ENCODE results near the gene MOB2.

The MOB2 gene

GRCh38 chr11:1469911-1470680 lies 16.5 kb downstream of the MOB2 start:
- no peak for DNase-seq

DNA sequence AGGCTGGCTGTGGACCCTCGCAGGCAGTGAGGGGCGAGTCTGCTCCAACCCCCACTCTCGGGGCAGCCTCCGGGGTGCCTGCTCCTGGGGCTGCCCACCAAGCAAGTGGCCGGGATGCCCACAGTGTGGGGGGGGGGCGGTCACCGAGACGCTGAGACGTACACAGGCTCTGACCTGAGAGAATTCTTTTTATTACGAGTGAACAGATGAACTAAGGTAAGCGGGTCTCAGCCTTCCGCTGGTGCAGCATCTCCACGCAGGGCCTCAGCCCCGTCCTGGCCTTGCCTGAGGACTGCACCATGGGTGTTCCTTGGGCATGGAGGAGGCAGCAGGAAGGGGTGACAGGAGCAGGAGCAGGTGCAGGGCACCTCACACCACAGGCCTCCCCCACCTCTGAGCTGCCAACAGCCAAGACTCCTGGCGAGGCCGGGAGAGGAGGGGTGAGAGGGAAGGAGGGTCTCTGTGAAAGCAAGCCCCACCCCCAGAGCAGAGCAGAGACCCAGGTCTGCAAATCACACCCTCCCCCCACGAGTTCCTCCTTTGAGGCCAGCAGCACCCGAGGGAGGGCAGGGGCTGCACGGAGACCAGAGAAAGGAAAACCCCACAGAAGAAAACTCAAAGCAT lies 17.2 kb downstream of the MOB2 start:
- no peak for DNase-seq

DNA sequence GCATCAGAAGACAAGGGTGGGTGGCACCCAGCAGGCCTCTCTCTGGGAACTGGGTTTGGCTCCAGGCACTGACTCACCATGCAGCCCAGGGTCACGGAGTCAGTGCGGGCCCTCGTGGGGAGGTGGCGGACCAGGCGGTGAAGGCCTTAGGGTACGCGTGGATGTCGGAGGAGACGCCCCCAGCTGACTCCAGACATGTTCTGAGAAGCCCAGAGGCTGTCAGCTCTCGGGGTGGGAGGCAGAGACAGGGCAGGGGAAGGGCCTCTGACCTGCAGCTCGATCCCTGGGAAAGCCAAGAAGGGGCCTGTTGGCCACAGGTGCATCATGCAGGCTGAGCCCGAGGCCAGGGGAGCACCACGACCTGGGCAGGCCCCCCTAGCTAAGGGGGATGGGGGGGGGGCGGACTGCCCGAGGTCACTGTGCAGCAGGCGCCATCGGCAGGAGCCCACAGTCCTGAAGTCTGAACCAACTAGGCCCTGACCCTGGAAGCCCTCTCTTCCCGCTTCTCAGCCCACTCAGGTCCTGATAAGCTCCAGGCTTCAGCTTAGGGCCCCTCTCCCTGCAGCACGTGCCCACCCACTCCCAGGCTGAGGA lies 18.0 kb downstream of the MOB2 start:
- DNase-seq, result no peak

DNA sequence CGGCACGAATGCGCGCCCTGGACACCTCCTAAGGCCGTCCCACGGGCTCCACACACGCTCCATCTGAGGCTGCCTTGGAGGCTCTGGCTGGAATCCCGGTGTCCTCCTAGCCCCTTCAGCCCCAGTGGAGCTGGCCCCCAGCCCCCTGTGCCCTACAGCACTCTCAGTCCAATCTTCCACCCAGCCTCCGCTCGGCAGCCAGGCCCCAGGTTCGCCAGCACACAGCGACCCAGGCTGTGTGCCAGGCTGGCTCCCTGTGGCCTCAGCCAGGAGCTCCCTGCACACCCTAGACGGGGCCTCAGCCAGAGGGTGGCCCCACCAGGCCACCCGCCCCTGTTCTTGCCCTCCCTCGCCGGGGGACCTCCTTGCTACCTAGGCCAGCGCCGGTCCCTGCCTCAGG lies 18.6 kb downstream of the MOB2 start:
- no peak for DNase-seq

DNA sequence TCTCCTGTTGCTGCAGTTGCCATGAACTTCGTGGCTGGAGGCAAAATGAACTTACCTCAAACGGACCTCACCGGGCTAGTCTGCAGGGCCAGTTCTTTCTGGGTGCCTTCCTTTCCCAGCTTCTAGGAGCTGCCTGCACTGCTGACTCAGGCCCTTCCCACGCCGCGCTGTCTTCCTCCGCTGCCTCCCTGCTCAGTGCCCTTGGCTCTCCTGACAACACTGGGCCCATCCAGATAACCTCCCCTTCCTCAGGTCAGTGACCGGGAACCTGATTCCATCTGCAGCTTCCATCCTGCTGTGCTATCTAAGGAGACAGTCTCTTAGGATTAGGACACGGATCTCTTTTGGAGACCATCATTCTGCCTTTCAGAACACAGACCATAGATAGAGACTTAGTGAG lies 19.3 kb downstream of the MOB2 start:
- no peak for DNase-seq

DNA sequence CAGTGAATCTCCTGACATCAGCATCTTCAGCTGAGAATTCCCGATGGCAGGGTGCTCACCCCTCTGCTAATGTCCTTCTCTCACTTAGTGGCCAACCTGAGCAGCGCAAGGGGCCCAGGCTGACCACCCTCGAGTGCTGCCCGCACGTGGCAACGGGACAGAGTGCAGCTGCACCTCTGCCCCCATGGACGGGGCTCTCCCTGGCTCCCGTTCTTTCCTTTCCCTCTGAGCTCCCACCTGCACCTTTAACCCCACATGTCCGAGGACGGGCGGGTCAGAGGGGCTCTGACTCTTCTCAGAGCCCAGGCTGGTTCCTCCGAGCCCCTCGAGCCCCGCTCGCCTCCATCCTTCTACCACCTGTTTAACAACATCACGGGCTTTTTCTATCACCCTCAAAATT lies 19.8 kb downstream of the MOB2 start:
- no peak for DNase-seq

- no peak for DNase-seq
These were observed 23.5 kb downstream of the MOB2 start for GRCh38 chr11:1463056-1463455.

- no peak for DNase-seq
These were observed 23.9 kb downstream of the MOB2 start for GRCh38 chr11:1462698-1462975.

GRCh38 chr11:1461826-1462697 lies 24.5 kb downstream of the MOB2 start:
- no peak for DNase-seq

- no peak for DNase-seq
These were observed 25.4 kb downstream of the MOB2 start for GRCh38 chr11:1460986-1461825.

DNA sequence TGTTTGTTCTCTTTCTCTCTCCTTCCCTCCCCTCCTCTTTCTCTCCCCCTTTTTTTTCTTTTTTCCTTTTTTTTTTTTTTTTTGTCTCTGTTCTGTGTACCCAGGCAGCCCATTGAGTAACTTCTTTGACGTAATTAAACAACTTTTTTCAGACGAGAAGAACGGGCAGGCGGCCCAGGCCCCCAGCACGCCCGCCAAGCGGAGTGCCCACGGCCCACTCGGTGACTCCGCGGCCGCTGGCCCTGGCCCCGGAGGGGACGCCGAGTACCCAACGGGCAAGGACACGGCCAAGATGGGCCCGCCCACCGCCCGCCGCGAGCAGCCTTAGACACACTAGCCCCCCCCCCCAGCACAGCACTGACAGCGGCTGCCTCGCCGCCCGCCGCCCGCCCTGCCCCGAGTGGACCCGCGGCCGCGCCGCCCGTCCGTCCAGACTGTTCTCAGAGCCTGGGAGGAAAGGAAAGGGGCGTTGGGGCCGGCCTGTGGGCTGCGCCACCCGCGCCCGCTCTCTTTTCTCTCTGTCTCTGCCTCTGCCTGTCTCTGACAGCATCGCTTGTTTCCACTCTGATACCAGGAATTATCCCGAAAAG lies 26.1 kb downstream of the MOB2 start:
- no peak for DNase-seq

DNA sequence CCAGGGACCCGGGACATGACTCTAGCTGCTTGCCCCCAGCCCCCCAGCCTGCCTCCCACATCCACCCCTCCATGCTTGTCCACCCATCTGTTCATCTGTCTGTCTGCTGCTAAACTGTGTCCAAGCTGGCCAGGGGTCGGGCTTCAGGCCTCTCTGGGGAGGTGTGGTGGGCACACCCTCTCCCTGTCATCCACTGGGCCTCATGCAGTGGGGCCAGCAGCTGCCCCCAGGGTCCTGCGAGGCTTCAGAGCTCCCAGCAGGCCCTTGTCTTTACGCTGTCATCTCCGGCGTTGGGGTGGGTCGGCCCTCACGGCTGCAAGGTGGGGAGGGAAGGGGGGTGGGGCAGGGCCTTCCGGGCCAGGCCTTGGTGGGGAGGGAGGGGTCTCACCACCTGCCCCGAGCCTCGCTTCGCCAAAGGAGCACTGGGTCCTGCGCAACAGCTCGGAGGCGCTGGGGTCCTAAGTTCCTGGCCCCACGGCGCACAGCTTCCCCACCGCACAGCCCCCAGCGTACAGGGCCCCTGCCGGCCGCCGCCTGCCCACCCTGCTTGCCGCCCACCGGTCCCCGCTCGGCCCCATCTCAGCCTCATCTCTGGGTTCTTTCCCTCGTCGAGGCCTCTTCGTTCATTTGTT lies 26.7 kb downstream of the MOB2 start:
- DNase-seq, result no peak

DNA sequence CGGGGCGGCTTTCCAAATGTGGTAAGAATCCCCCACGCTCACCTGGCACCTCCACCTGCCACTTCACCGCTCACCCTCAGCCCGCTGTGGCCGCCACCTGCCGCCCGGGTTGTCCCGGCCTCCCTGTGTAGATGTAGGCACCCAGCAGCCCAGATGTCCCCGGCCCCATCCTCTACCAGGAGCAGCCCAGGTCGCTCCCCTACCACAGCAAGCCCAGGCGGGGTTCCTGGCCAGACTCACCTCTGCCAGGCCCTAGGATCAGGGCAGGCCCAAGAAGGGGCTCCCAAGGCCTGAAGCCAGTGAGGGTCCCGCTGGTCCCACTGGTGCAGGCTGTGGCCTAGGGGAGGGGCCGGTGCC lies 27.4 kb downstream of the MOB2 start:
- no peak for DNase-seq

- no peak for DNase-seq
These were observed 28.0 kb downstream of the MOB2 start for GRCh38 chr11:1458340-1459218.

DNA sequence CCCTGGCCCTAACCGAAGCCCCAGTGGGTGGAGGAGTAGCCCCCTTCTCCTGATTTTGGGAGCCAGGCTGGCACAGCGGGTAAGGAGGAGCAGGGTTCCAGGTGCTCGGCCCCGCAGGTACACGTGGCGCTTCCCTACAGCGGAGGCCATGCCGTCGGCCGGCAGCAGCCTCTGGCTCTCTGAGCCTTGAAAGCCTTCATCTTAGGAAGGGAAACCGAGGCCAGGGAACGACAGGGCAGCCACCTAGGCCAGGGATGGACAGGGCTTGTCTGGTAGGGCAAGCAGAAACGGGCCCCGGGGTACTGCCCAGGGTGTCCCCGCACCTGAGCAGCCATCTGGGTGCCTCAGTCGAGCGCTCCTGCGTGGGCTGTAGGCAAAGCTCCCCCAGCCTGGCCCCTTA lies 28.7 kb downstream of the MOB2 start:
- no peak for DNase-seq

DNA sequence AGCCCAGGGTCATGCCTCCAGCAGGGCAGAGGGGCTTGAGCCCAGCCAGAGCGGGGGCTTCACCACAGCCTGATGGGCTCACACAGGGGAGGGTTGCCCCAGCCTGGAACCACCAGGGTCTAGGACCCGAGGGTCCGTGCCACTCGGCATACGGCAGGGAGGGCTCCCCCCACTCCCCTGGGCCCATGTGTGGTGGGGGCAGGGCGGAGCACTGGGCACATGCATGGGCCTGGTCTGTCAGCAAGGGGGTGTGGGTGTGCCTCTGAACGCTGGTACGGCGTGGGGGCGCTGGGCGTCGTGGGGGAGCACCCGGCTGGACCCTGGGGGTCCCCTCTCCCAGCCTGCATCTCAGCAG lies 29.3 kb downstream of the MOB2 start:
- no peak for DNase-seq

- no peak for DNase-seq
These were observed 29.8 kb downstream of the MOB2 start for GRCh38 chr11:1456596-1457325.

- no peak for DNase-seq
These were observed 30.4 kb downstream of the MOB2 start for GRCh38 chr11:1456176-1456575.

- DNase-seq, result no peak
These were observed 30.9 kb downstream of the MOB2 start for GRCh38 chr11:1455763-1456060.

DNA sequence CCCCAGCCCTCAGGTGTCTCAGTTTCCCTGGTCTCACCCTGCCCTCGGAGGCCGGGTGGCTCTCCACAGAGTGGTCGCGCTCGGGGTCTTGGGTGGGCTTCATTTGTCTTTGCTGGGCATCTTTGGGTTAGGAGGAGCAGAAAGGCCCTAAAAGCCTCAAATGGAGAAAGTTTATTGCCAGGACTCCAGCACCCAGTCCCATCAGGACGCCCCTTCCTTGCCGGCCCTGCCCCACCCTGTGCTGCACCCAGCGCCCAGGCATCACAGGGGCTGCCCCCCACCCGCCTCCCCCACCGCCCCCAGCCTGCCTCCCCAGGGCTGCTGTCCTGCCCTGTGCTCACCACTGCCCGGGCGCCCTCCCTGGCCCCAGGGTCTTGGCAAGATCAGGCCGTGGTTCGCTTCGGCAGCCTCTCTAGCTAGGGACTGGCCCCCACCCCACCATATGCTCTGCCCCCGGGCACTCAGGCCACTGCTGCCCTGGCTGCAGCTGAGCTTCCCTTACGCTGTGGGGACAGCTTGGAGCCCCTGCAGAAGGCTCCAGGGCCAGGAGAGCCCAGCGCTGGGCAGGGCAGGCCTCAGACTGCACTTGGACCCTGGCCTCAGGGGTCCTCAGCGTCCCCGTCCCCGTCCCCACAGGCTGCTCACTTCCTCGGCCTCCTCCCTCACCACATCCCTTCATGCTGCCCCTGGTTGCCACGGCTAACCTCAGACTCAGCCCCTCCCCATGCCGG lies 31.4 kb downstream of the MOB2 start:
- DNase-seq, result no peak
